WERI-Rb-1 (cell line): ENCODE measurements around the gene CDH23.

Experiments used
- DNase-seq: peaks from one replicate; pipeline ENCODE4 v3.0.0-alpha.2; 2020
- H3K27ac ChIP-seq: fragments of 250-450 bp; sonication (Bioruptor Pico); 2 replicates; pipeline ENCODE4 v1.5.1; 2020; ENCODE audit warnings: mild to moderate bottlenecking, moderate library complexity
- H3K27me3 ChIP-seq: fragments of 250-450 bp; sonication (Bioruptor Pico); 2 replicates; pipeline ENCODE4 v1.5.1; 2021; ENCODE audit warnings: mild to moderate bottlenecking, low read depth, moderate library complexity; ENCODE audit not compliant: insufficient read depth, severe bottlenecking
- H3K36me3 ChIP-seq: fragments of 250-450 bp; sonication (Bioruptor Pico); 2 replicates; pipeline ENCODE4 v1.5.1; 2020; ENCODE audit warnings: mild to moderate bottlenecking, moderate library complexity
- H3K4me3 ChIP-seq: 2 replicates; pipeline ENCODE4 v1.5.1; 2011; ENCODE audit warnings: low read depth, mild to moderate bottlenecking, control low read depth, low read length
- H3K9me3 ChIP-seq: fragments of 250-450 bp; sonication (Bioruptor Pico); 2 replicates; pipeline ENCODE4 v1.5.1; 2021; ENCODE audit warnings: mild to moderate bottlenecking, moderate library complexity; ENCODE audit not compliant: severe bottlenecking
- TF ChIP-seq, protein P1 (sequence below): IDR thresholded peaks from 2 replicates; pipeline ENCODE4 v1.5.1; 2011; ENCODE audit warnings: low read depth, mild to moderate bottlenecking, control low read depth, inconsistent platforms, low read length

The CDH23 gene

DNA sequence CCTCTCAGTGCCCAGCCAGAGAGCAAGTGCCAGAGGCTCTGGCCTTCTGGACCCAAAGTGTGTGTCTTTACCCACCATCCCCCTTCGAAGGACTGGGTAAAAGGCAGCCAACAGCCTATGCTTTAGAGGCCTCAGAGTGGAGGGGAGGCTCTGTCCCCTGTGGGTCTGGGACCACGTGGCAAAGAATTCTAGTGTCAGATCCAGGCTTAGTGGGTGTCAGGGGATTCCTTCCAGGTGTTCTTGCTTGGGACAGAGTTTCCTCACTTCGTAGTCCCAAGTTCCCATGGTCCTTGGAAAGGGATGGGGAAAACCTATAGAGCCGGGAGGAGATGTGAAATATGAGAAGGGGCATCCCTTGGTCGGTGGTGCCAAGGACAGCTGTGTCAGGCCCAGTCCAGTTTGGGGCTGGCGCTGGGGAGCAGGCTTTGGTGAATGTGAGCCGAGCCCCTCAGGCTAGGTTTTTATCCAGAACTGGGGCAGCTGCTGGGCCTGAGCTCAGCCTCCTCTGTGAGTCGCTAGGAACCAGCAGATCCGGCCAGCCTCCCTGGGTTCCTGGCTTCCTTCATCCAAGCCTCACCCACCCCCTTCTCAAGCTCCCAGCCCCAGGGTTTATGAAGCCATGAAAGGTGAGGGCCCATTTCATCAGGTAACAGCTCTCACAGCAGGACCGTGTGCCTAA is 251.7 kb downstream of the CDH23 start:
- TF ChIP-seq, protein P1, sequence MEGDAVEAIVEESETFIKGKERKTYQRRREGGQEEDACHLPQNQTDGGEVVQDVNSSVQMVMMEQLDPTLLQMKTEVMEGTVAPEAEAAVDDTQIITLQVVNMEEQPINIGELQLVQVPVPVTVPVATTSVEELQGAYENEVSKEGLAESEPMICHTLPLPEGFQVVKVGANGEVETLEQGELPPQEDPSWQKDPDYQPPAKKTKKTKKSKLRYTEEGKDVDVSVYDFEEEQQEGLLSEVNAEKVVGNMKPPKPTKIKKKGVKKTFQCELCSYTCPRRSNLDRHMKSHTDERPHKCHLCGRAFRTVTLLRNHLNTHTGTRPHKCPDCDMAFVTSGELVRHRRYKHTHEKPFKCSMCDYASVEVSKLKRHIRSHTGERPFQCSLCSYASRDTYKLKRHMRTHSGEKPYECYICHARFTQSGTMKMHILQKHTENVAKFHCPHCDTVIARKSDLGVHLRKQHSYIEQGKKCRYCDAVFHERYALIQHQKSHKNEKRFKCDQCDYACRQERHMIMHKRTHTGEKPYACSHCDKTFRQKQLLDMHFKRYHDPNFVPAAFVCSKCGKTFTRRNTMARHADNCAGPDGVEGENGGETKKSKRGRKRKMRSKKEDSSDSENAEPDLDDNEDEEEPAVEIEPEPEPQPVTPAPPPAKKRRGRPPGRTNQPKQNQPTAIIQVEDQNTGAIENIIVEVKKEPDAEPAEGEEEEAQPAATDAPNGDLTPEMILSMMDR = no peak
- no peak overlapping the region for H3K27ac ChIP-seq

DNA sequence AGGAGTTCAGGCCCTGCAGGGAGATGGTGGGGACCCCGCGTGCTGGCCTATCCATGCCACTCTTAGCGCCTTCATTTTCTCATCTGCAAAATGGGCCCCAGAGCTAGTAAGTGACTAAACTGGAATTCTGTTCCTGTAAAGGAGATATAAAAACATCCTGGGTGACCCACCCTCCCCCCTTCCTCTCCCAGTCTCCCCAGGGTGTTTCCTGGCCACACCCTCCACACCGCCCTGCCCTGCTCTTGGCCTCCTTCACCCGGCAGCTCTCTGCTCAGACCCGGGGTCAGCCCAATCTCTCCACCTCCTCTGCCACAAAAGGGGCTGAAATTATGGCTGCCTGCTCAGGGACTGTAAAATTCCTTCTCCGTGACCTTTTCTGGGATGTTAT is 252.2 kb downstream of the CDH23 start:
- no peak overlapping the region for H3K4me3 ChIP-seq
- no peak overlapping the region for H3K27ac ChIP-seq
- TF ChIP-seq, protein P1 = no peak
- H3K36me3 ChIP-seq = peaks cover 65% of the 10 kb centered on the region
- no peak for DNase-seq
- no peaks in the 10 kb centered on the region for H3K9me3 ChIP-seq
- no peaks in the 10 kb centered on the region for H3K27me3 ChIP-seq

More for the DNA sequence above, 251.7 kb downstream of the CDH23 start:
- Histone ChIP-seq H3K9me3 (no peaks in the 10 kb centered on the region), H3K27me3 (no peaks in the 10 kb centered on the region), H3K4me3 (no peak overlapping the region), H3K36me3 (peaks cover 59% of the 10 kb centered on the region)
- DNase-seq = no peak

GRCh38 chr10:71649631-71650030 is 252.9 kb downstream of the CDH23 start:
- Histone ChIP-seq H3K27ac (no peak overlapping the region), H3K27me3 (no peaks in the 10 kb centered on the region), H3K9me3 (no peaks in the 10 kb centered on the region), H3K4me3 (no peak overlapping the region), H3K36me3 (peaks cover 70% of the 10 kb centered on the region)
- TF ChIP-seq, protein P1 = no peak
- DNase-seq = no peak

DNA sequence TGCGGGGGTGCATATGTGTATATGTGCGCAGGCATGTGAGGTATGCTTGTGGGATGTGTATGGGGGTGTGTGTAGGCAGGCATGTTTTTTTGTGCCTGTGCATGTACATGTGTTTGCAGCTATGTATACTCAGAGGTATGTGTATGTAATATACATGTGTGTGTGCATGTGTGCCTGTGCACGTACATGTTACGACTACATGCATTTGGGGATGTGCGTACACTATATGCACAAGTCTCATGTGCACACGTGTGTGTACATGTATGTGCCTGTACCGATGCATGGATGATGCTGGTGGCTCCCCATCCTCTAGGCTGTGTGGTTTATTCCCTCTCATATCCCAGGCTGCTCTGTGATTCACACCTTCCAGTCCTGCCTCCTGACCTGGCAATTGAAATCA is 253.7 kb downstream of the CDH23 start:
- Histone ChIP-seq H3K27me3 (no peaks in the 10 kb centered on the region), H3K9me3 (no peaks in the 10 kb centered on the region), H3K4me3 (no peak overlapping the region), H3K27ac (no peak overlapping the region), H3K36me3 (peaks cover 70% of the 10 kb centered on the region)
- TF ChIP-seq, protein P1 = no peak
- no peak for DNase-seq

GRCh38 chr10:71651428-71651827 is 254.7 kb downstream of the CDH23 start:
- no peaks in the 10 kb centered on the region for H3K27me3 ChIP-seq
- H3K9me3 ChIP-seq = no peaks in the 10 kb centered on the region
- H3K36me3 ChIP-seq = peaks cover 63% of the 10 kb centered on the region
- TF ChIP-seq, protein P1 = no peak
- H3K4me3 ChIP-seq = no peak overlapping the region
- no peak overlapping the region for H3K27ac ChIP-seq
- DNase-seq = no peak

GRCh38 chr10:71651928-71652327 is 255.2 kb downstream of the CDH23 start:
- TF ChIP-seq, protein P1 = no peak
- Histone ChIP-seq H3K9me3 (no peaks in the 10 kb centered on the region), H3K27ac (no peak overlapping the region), H3K4me3 (no peak overlapping the region), H3K27me3 (no peaks in the 10 kb centered on the region), H3K36me3 (peaks cover 58% of the 10 kb centered on the region)
- DNase-seq = no peak
